PC-9 (cell line): ENCODE measurements around the gene TECTA. TPM values are rescaled to one million over a fixed set of nuclear protein-coding genes. Genes with fewer than 3 reads are reported as not detected.
"Not testable (repeated sequence)": the region's sequence is repeated elsewhere in the genome, so short reads cannot be mapped to it uniquely, and the experiment has no call there.

Experiments used
- BruUV-seq: library from RNA; stranded (reverse); fragments of 400-500 nt; replicated peaks from 2 replicates; lab custom pipeline; 2021; lab: Mats Ljungman, UMichigan
- CTCF ChIA-PET: fragments of 300-600 bp; sonication (Branson Sonifier 250); formaldehyde crosslinking; loops from one replicate; lab custom pipeline; 2022; ENCODE audit warnings: antibody characterized with exemption; lab: Charles Lee
- POLR2A ChIA-PET: fragments of 300-600 bp; sonication (Branson Sonifier 250); formaldehyde crosslinking; loops from one replicate; lab custom pipeline; 2022; ENCODE audit warnings: antibody characterized with exemption; ENCODE audit not compliant: unreplicated experiment; lab: Charles Lee
- DNase-seq, 2 experiments: peaks; one replicate each; pipeline versions ENCODE4 v3.0.0 to v3.0.0-alpha.2; 2015 to 2022; ENCODE audit warnings: mixed read lengths in 1 of 2
- H2AFZ ChIP-seq: fragments of 200-600 bp; sonication (generic); 2 replicates; pipeline ENCODE4 v1.8.1; 2017; ENCODE audit warnings: antibody characterized with exemption
- H3F3A ChIP-seq: fragments of 200-600 bp; sonication (generic); 2 replicates; pipeline ENCODE4 v1.8.1; 2017; ENCODE audit warnings: antibody characterized with exemption, mild to moderate bottlenecking, low read depth; ENCODE audit not compliant: insufficient read depth
- H3K27ac ChIP-seq: fragments of 200-600 bp; sonication (generic); 2 replicates; pipeline ENCODE4 v1.6.1; 2016; ENCODE audit warnings: mixed run types
- H3K27me3 ChIP-seq: fragments of 200-600 bp; sonication (generic); 2 replicates; pipeline ENCODE4 v1.6.1; 2016; ENCODE audit warnings: low read depth, mixed run types; ENCODE audit not compliant: insufficient read depth
- H3K36me3 ChIP-seq: fragments of 200-600 bp; sonication (generic); 2 replicates; pipeline ENCODE4 v1.6.1; 2016; ENCODE audit warnings: low read depth, mixed run types
- H3K4me1 ChIP-seq: fragments of 200-600 bp; sonication (generic); replicated peaks from 2 replicates; pipeline ENCODE4 v1.6.1; 2016; ENCODE audit warnings: mixed run types; ENCODE audit not compliant: insufficient read depth
- H3K4me2 ChIP-seq: fragments of 200-600 bp; sonication (generic); 2 replicates; pipeline ENCODE4 v1.6.1; 2017; ENCODE audit warnings: mixed run types
- H3K4me3 ChIP-seq: fragments of 200-600 bp; sonication (generic); 2 replicates; pipeline ENCODE4 v1.6.1; 2016; ENCODE audit warnings: mixed run types
- H3K79me2 ChIP-seq: fragments of 200-600 bp; sonication (generic); 2 replicates; pipeline ENCODE4 v1.6.1; 2017; ENCODE audit warnings: low read depth, mixed run types
- H3K9me2 ChIP-seq: fragments of 200-600 bp; sonication (generic); 2 replicates; pipeline ENCODE4 v1.8.1; 2017; ENCODE audit warnings: mild to moderate bottlenecking; ENCODE audit not compliant: insufficient read depth
- H3K9me3 ChIP-seq: fragments of 200-600 bp; sonication (generic); 2 replicates; pipeline ENCODE4 v1.8.1; 2016; ENCODE audit warnings: low read depth; ENCODE audit not compliant: insufficient read depth
- H4K20me1 ChIP-seq: fragments of 200-600 bp; sonication (generic); 2 replicates; pipeline ENCODE4 v1.8.1; 2017; ENCODE audit not compliant: insufficient read depth
- EZH2 ChIP-seq: fragments of 200-600 bp; sonication (generic); IDR thresholded peaks from 2 replicates; pipeline ENCODE4 v1.8.0; 2017; ENCODE audit warnings: antibody characterized with exemption, low read depth
- intact Hi-C: fragments of 100-400 bp; cut with micrococcal nuclease; formaldehyde crosslinking; loops from one replicate; pipeline ENCODE4 v1.10.0; 2022; ENCODE audit not compliant: unreplicated experiment
- total RNA-seq: library from RNA; stranded (reverse); gene quantifications from 2 replicates; pipeline ENCODE4 v1.2.3, GENCODE V29; 2021
- TF ChIP-seq, protein P1 (sequence below): fragments of 200-600 bp; sonication (generic); conservative IDR thresholded peaks from 2 replicates; pipeline ENCODE4 v1.6.1; 2017; ENCODE audit warnings: mixed run types, antibody characterized with exemption, mild to moderate bottlenecking, moderate library complexity

TECTA gene
- total RNA-seq, 1 experiment from 2014 or later: 0.04 TPM

DNA sequence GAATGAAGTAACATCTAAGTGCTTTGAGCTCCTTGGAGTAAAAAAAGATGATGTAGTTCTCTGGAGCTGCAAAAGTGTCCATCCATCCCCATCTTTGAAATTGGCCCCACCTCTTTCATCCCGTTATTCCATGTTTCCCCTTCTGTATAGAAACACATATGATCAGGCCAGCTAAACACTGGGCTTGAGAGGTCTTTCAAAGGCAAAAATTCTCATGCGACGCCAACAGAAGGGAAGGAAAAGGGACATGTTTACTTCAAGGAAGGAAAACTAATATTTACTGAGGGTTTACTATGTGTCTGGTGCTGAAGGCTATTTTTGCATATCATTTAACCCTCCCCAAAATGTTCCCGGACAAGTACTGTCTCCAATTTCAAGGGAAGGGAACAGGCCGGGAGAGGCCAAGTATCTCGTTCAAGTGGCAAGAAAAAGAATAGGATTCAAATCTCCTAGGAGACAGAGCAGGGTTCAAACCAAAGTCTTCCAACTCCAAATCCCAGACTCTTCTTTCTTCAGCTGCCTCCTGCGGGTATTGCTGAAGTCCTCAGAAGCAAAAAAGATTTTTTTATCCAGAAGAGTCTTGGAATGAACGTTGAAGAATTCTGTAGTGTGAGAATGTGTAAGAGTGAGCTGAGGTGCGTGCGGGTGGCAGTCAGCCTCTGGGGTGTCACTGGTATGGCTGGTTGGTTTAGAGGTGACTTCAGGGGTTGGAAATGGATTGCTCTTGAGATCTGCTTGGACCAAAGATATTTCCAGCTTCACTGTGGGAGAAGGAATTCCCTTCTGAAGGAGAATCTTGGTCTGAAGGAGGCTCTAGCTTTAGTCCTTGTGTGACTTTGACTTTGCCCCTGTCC lies 10.1 kb downstream of the TECTA start:
- no peaks in the 10 kb centered on the region for H3K9me2 ChIP-seq
- no TSS peak for BruUV-seq
- peaks cover 83% of the 10 kb centered on the region for H3K27me3 ChIP-seq
- no peaks in the 10 kb centered on the region for H3K9me3 ChIP-seq
- ChIA-PET POLR2A (no interaction called here), CTCF (no interaction called here)
- H3K36me3 ChIP-seq: no peaks in the 10 kb centered on the region
- DNase-seq: no peak
- no peaks in the 10 kb centered on the region for H3K4me1 ChIP-seq
- H3K4me3 ChIP-seq: no peak overlapping the region
- TF ChIP-seq EZH2: no peak
- TF ChIP-seq, protein P1, sequence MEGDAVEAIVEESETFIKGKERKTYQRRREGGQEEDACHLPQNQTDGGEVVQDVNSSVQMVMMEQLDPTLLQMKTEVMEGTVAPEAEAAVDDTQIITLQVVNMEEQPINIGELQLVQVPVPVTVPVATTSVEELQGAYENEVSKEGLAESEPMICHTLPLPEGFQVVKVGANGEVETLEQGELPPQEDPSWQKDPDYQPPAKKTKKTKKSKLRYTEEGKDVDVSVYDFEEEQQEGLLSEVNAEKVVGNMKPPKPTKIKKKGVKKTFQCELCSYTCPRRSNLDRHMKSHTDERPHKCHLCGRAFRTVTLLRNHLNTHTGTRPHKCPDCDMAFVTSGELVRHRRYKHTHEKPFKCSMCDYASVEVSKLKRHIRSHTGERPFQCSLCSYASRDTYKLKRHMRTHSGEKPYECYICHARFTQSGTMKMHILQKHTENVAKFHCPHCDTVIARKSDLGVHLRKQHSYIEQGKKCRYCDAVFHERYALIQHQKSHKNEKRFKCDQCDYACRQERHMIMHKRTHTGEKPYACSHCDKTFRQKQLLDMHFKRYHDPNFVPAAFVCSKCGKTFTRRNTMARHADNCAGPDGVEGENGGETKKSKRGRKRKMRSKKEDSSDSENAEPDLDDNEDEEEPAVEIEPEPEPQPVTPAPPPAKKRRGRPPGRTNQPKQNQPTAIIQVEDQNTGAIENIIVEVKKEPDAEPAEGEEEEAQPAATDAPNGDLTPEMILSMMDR: no peak
- H4K20me1 ChIP-seq: no peaks in the 10 kb centered on the region
- intact Hi-C loops: loop anchor here (10.0 kb wide), 2 partner anchors 426 to 596 kb away; partner anchors contain the start of gene GRIK4
- H2AFZ ChIP-seq: no peak overlapping the region
- H3F3A ChIP-seq: no peaks in the 10 kb centered on the region
- no peak overlapping the region for H3K4me2 ChIP-seq
- no peak overlapping the region for H3K27ac ChIP-seq
- H3K79me2 ChIP-seq: no peaks in the 10 kb centered on the region

DNA sequence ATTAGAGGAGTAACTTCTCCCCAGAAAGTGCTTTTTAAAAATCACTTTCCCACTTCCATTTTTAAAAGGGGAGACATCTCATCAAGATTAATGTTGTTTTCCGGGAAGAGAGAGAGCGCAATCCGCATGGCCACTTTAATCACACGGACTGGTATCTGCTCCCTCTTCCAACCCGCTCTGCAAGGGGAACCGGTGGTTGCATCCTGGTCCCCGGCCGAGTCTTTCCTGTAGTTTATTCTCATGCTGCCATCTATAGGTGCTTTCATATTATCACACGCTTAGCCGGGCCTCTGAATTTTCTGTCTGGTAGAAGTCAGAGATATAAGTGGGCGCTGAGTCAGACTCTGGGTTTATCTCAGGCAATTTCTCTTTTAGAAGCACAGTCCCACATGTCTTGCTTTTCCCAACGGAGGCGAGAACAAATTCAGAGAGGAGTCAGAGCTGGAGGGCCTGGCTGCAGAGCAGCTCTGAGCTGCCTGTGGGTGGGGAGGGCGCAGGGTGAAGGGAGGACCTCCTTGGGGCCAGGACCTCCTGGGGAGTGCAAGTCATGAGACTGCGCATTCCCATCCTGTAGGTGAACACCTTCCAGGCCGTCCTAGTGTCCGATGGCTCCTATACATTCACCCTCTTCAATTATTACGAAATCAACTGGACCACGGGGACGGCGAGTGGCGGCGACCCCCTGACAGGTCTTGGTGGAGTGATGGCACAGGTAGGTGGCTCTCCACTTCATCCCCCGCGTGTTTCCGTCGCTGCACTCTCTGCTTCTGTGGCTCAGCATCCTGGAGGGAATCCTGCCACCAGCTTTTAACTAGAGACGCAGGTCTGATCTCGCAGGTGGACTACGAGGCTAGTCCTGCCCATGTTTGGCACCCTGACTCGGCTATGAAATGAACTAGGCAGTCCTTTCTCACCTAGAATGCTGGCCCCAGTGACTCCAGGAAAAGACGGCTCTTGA lies 11.7 kb downstream of the TECTA start:
- POLR2A ChIA-PET: no interaction called here
- Histone ChIP-seq H3K4me1 (no peaks in the 10 kb centered on the region), H2AFZ (no peak overlapping the region), H3K27me3 (peaks cover 83% of the 10 kb centered on the region), H3K79me2 (no peaks in the 10 kb centered on the region), H3F3A (no peaks in the 10 kb centered on the region), H3K36me3 (no peaks in the 10 kb centered on the region), H3K9me2 (no peaks in the 10 kb centered on the region), H3K4me3 (no peak overlapping the region), H3K4me2 (no peak overlapping the region), H3K9me3 (no peaks in the 10 kb centered on the region), H4K20me1 (no peaks in the 10 kb centered on the region), H3K27ac (no peak overlapping the region)
- TF ChIP-seq EZH2: no peak
- TF ChIP-seq, protein P1: peak; percentile 80
- CTCF ChIA-PET: no interaction called here
- BruUV-seq: no TSS peak
- DNase-seq: peak; percentile 21 to 52
- intact Hi-C loops: loop anchor here (10.0 kb wide), 2 partner anchors 428 to 598 kb away; partner anchors contain the start of gene GRIK4

DNA sequence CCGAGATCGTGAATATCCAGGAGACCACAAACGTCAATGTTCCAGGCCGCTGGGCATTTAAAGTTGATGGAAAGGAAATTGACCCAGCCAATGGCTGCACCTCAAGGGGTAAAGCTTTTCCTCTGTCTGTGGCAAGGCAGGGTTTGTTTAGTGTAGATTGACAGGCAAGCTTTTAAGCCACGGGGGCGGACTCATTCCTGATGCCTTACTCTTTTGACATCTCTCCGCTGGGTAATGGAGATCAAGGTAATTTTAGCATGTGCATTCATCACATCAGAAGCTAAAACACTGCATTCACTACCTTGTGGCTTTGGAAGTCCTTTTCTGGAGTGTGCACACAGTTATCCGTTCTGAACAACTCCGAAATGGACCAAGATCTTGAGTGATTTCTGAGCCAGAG lies 12.6 kb downstream of the TECTA start:
- intact Hi-C loops: loop anchor here (10.0 kb wide), 2 partner anchors 429 to 599 kb away; partner anchors contain the start of gene GRIK4
- H3K4me3 ChIP-seq: no peak overlapping the region
- POLR2A ChIA-PET: no interaction called here
- no peak overlapping the region for H3K4me2 ChIP-seq
- no peaks in the 10 kb centered on the region for H4K20me1 ChIP-seq
- BruUV-seq: no TSS peak
- TF ChIP-seq EZH2: no peak
- TF ChIP-seq, protein P1: no peak
- CTCF ChIA-PET: no interaction called here
- H3F3A ChIP-seq: no peaks in the 10 kb centered on the region
- no peaks in the 10 kb centered on the region for H3K9me2 ChIP-seq
- peaks cover 86% of the 10 kb centered on the region for H3K27me3 ChIP-seq
- no peaks in the 10 kb centered on the region for H3K4me1 ChIP-seq
- no peaks in the 10 kb centered on the region for H3K36me3 ChIP-seq
- no peaks in the 10 kb centered on the region for H3K79me2 ChIP-seq
- no peaks in the 10 kb centered on the region for H3K9me3 ChIP-seq
- no peak overlapping the region for H2AFZ ChIP-seq
- no peak for DNase-seq
- no peak overlapping the region for H3K27ac ChIP-seq

DNA sequence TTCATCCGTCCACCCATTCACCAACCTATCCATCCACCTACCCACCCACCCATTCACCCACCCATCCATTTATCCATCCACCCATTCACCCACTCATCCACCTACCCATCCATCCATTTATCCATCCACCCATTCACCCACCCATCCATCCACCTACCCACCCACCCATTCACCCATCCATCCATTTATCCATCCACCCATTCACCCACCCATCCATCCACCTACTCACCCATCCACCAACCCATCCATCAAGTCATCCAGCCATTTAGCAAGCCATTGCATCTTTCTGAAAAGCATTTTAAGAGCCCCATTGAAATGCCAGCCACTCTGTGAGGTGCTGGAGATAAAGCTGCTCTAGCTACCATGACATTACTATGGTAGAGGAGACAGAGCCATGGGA lies 14.0 kb downstream of the TECTA start:
- H4K20me1 ChIP-seq, H2AFZ ChIP-seq, DNase-seq, BruUV-seq, H3F3A ChIP-seq, H3K79me2 ChIP-seq, H3K36me3 ChIP-seq, H3K27ac ChIP-seq, H3K9me3 ChIP-seq, CTCF ChIA-PET, H3K4me3 ChIP-seq, H3K4me2 ChIP-seq, H3K4me1 ChIP-seq, POLR2A ChIA-PET, H3K9me2 ChIP-seq: not testable (repeated sequence)
- H3K27me3 ChIP-seq: peaks cover 86% of the 10 kb centered on the region
- intact Hi-C loops: loop anchor here (10.0 kb wide), 2 partner anchors 430 to 600 kb away; partner anchors contain the start of gene GRIK4
